ENCODE measurements around the gene KCTD4.
"Not testable (repeated sequence)": the region's sequence is repeated elsewhere in the genome, so short reads cannot be mapped to it uniquely, and the experiment has no call there.

DNA sequence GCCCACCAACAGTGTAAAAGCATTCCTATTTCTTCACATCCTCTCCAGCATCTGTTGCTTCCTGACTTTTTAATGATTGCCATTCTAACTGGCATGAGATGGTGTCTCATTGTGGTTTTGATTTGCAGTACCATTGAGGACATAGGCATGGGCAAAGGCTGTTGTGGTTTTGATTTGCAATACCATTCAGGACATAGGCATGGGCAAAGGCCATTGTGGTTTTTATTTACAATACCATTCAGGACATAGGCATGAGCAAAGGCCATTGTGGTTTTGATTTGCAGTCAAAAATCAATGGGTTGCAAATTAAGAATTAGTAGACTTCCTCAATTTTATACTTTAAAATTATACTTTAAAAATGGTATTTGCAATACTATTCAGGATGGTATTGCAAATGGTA, 11.3 kb downstream of the KCTD4 start:
- TF ChIP-seq POLR2A (IDR thresholded peaks at IDR 0.05): not testable (repeated sequence)
- TF ChIP-seq, protein P1, sequence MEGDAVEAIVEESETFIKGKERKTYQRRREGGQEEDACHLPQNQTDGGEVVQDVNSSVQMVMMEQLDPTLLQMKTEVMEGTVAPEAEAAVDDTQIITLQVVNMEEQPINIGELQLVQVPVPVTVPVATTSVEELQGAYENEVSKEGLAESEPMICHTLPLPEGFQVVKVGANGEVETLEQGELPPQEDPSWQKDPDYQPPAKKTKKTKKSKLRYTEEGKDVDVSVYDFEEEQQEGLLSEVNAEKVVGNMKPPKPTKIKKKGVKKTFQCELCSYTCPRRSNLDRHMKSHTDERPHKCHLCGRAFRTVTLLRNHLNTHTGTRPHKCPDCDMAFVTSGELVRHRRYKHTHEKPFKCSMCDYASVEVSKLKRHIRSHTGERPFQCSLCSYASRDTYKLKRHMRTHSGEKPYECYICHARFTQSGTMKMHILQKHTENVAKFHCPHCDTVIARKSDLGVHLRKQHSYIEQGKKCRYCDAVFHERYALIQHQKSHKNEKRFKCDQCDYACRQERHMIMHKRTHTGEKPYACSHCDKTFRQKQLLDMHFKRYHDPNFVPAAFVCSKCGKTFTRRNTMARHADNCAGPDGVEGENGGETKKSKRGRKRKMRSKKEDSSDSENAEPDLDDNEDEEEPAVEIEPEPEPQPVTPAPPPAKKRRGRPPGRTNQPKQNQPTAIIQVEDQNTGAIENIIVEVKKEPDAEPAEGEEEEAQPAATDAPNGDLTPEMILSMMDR (IDR thresholded peaks at IDR 0.05): not testable (repeated sequence)

All from testis (tissue), 2 donors.